GM19238 (cell line): ENCODE measurements around the gene HES5.
"Not testable (repeated sequence)": the region's sequence is repeated elsewhere in the genome, so short reads cannot be mapped to it uniquely, and the experiment has no call there.

ENCODE experiments used
- DNase-seq: peaks from one replicate; pipeline ENCODE4 v3.0.0; 2011; ENCODE audit warnings: low spot score; ENCODE audit not compliant: insufficient read length

Gene HES5

DNA sequence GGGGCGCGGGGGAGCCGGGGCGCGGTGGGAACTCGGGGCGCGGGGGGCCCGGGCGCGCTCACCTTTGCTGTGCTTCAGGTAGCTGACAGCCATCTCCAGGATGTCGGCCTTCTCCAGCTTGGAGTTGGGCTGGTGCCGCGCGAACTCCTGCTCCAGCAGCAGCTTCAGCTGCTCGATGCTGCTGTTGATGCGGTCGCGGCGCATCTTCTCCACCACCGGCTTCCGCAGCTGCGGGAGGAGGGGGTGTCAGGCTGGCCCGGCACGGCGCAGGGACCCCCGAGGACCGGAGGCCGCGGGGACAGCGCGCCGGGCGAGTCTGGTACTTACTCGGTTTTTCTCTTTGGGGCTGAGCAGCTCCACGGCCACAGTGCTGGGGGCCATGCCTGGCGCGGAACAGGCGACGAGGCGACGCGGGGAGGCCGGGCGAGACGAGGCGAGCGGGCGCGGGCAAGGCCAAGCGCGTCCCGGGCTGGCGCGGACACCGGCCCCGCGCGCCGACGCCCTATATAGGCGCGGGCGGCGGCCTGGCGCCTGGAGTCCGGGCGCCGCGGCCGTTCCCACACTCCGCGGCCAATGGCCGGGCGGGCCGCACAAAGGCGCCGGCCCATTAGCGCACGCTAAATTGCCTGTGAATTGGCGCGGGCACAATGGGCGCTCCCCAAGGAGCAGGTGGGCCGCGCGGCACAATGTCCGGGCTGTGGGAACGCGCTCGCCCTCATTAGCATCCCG is at the start of gene HES5:
TSS of gene HES5 (minus strand) at position 480 of the 729 bp plus-strand sequence. CDS start at position 381, 99 bp downstream.
- no peak for DNase-seq

DNA sequence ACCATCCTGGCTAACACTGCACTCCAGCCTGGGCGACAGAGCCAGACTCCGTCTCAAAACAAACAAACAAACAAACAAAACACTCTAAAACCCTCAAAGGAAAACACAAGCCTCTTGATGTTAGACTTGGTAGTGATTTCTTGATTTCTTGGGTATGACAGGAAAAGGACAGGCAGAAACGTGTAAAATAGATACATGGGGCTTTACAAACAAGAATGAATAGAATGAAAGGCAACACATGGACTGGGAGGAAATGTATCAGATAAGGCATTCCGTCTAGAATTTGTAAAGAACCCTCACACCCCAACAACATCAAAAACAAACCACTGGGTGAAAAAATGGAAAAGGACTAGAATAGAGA is 48.7 kb upstream of the HES5 start:
- DNase-seq: no peak

DNA sequence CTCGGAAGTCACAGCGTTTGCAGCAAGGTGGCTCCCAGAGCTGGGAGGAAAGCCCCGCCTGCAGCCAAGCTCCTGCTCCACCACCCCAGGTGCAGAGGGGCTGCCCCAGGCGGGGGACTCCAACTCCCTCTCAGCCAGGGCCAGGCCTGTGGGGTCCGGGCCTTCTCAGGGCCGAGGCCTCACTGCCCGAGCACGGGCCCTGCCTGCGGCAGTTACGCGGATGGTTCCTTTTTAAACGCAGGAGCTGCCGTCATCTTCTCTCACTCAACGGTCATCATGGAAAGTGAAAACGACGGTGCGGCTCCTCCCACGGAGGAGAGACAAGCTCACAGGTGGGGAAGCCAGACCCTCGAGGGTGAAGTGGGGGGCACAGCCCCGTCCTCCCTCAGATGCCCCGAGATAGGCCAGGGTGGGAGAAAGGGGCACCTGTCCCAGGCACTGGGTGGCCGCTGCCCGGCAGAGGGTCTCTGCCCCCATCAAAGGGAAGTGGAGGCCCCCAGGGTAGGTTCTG is 47.6 kb upstream of the HES5 start:
- DNase-seq: not testable (repeated sequence)

- no peak for DNase-seq
These were observed 46.0 kb upstream of the HES5 start for GRCh38 chr1:2575801-2576663.

DNA sequence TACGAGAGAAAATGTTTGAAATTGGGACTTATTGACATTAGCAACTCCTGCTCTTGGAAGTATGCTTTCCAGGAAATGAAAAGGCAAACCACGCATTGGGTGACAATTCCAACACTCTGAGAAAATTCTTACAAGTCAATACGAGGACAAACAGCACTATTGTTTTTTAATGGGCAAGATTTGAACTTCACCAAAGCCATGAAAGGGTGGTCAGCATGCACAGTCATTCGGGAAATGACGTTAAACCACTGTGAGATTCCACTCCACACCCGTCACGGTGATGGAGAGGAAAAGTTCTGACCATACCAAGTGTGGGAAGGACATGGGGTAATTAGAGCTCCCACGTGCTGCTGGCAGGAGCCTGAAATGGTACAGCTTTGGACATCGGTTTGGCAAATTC is 44.3 kb upstream of the HES5 start:
- no peak for DNase-seq

DNA sequence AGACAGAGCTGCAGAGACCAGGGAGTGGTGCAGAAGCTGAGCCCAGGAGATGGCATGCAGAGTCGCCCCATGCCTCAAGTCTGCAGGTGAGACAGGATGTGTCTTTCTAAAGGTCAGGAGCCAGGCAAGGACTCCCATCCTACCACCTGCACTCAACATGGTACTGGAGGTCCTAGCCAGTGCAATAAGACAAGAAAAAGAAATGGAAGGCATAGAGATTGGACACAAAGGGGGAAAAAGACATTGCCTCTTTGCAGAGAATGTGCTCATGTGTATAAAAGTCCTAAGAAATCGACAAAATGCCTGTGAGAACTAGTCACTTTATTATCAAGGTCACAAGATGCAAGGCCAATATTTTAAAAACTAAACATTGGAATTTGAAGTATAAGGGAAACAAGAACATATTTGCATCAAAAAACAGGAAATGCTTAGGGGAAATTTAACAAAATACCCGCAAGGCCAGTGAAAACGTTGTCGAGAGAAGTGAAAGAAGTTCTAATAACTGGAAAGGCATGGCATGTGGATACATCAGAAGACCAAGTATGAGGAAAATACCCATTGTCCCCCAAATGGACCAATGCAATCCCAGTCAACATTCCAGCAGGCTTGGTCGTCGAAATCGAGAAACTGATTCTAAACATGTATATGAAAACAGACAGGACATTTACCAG is 43.3 kb upstream of the HES5 start:
- DNase-seq: no peak

- no peak for DNase-seq
These were observed 41.3 kb upstream of the HES5 start for GRCh38 chr1:2571348-2571747.

DNA sequence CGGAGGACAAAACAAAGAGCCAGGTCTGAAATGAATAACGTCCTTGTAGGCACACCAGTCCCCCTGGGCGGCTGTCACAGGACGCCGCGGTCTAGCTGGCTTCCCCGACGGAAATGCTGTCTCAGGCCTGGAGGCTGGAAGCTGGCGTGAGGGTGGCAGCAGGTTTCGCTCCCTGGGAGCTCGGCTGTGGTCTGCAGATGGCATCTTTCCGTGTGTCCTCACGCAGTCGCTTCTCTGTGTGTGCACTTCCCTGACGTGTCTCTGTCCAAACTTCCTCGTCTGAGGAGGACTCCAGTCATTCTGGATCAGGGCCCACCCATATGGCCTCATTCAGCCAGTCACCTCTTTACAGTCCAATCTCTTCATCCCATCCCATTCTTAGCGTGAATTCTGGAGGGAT is 40.3 kb upstream of the HES5 start:
- DNase-seq: no peak

DNA sequence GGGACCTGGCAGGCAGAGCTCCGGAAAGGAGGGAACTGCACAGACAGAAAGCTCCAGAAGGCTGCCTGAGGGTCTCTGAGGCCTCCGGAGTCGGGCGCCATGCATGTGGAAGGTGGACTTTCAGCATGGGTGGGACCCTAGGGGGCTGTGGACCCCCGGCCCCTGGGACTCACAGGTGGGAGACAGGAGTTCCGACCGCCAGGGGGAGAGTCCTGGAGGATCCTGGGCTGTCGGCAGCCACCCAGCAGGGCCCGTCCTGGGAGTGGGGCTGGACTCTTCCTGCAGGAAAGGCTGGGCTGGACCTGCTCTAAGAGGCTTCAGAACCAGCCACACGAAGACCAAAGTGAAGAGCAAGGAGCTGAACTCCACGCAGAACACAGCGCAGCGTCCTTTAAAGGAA is 39.6 kb upstream of the HES5 start:
- not testable (repeated sequence) for DNase-seq

DNA sequence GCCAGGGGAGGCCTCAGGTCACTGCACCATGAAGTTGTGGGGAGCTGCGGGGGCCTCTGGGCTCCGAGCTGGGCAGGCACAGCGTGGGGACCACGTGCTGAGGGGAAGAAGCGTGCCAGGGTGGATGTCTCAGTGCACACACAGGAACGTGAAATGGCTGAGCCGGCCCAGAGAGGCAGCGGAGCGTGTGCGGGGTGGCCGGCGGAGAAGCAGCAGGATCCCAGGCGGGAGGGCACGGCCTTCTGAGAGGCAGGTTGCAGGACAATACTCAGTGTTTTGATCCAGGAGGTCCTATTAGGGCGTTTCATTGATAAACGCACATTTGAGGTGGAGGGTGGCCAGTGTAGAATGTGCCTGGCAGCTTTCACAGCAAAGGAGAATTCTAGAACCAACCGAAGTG is 39.0 kb upstream of the HES5 start:
- no peak for DNase-seq

GRCh38 chr1:2568187-2568816 is 38.2 kb upstream of the HES5 start:
- DNase-seq: not testable (repeated sequence)

- no peak for DNase-seq
These were observed 37.1 kb upstream of the HES5 start for GRCh38 chr1:2567083-2567679.

GRCh38 chr1:2566101-2567045 is 36.3 kb upstream of the HES5 start:
- no peak for DNase-seq

- DNase-seq: no peak
These were observed 34.8 kb upstream of the HES5 start for GRCh38 chr1:2564815-2565374.

DNA sequence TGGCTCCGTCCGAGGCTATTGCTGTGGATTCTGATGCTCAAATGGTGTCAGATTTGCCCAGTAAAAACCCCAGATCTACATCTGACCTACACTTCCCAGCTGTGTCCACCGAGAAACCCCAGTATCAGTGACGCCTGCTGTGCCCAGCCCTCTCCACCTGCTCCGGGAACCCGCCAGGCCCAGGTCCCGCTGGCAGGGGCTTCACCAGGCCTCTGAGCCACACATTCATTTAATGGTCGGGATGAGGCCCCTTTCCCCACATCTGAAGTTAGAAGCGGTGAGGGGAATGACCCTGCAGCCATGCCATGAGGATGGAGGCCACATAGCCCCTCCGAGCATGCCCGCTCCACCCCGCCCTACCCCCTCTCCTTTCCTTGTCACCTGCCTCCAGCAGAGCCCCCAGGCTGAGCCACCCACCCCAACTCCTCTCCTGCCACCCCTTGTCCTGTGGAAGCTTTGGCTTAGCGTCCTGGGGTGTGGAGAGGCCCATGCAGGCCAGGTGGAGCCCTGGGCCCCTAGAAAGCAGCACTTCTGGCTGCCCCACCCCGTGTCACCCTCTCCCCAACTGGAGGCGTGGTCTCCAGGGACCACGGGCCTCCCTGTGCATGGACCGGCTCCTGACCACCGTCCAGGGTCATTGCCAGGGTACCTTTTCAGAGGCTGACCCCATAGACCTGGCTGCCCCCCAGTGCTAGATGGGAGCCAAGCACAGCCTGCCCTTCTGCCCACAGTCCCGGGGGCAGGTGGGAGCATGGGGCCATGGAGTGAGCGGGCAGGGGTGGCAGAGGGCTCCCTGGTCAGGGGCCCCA is 34.1 kb upstream of the HES5 start:
- DNase-seq: no peak

GRCh38 chr1:2563205-2563604 is 33.1 kb upstream of the HES5 start:
- DNase-seq: no peak

GRCh38 chr1:2561898-2562895 is 32.1 kb upstream of the HES5 start:
- DNase-seq: no peak

GRCh38 chr1:2561446-2561845 is 31.4 kb upstream of the HES5 start:
- no peak for DNase-seq
